ENCODE data around the gene SLBP. TPM values are rescaled to one million over a fixed set of nuclear protein-coding genes. Genes with fewer than 3 reads are reported as not detected.

SLBP gene
- total RNA-seq, 2 donors from 2014 or later = 30.1 to 56.9 TPM

DNA sequence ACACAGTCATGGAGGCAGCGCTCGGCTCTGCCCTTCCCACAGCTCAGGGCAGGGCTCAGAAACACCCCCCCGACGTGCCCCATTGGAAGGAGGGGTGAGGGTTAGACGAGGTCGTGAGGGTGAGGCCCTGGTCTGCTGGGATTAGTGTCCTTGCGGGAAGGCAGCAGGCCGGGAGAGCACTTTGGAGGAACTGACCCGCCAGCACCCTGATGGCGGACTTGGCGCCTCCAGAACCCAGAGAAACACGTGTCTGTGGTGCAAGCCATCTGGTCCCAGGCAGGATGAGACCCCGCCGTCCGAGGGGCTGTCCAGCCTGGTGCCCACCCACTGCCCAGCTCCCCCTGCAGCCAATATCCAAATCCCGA, 35.5 kb upstream of the SLBP start:
- no peak for DNase-seq
- peaks cover 10% of the 10 kb centered on the region for H3K4me1 ChIP-seq
- no peaks in the 10 kb centered on the region for H3K27me3 ChIP-seq
- no peak overlapping the region for H3K27ac ChIP-seq
- no peak overlapping the region for H3K4me3 ChIP-seq
- no peaks in the 10 kb centered on the region for H3K36me3 ChIP-seq
- no peaks in the 10 kb centered on the region for H3K9me3 ChIP-seq
- TF ChIP-seq CTCF (IDR thresholded peaks at IDR 0.05) = no peak
- intact Hi-C loops (cut with DNase I) = loop anchor here (2.0 to 5.0 kb wide), 2 partner anchors 63 to 150 kb away; no protein-coding TSS in a partner anchor
- no peak overlapping the region for H3K9ac ChIP-seq (ENCODE audit: low read depth in 2 of 2, low read length in 2 of 2)

DNA sequence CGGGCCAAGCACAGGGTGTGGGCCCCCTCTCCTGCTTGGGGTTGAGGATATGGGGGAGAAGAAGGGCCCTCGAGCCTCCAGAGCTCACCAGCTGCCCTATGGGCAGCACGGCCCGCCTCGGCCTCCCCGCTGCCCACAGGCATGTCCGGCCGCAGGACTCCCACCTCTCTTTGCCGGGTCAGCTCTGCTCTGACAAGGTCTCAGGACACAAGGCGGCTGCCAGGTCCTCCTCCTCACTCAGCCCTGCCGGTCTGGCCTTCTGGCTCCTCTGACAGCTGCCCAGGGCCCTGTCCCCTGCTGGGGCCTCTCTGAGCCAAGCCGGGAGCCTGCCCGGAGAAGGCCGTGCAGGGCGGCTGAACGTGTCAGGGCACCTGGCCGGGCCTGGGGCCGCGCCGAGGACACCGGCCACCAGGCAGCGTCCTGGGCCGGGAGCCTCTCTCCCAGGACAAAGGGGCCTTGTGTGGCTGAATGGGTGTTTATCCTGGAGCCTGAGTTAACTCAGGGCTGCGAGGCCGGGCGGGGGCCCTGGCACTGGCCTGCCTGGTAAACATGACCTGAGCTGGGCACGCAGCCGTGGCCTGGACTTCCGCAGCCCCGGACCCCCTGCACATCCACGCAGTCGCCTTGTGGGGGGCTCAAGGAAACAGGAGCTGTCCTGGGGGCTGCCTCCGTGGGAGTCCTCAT, 34.9 kb upstream of the SLBP start:
- no peak for TF ChIP-seq CTCF (IDR thresholded peaks at IDR 0.05)
- Histone ChIP-seq H3K9ac (ENCODE audit: low read depth in 2 of 2, low read length in 2 of 2) (no peak overlapping the region), H3K27ac (no peak overlapping the region), H3K9me3 (no peaks in the 10 kb centered on the region), H3K4me3 (no peak overlapping the region), H3K27me3 (no peaks in the 10 kb centered on the region), H3K4me1 (peaks cover 5% of the 10 kb centered on the region), H3K36me3 (no peaks in the 10 kb centered on the region)
- intact Hi-C loops (cut with DNase I) = loop anchor here (2.0 to 5.0 kb wide), 2 partner anchors 64 to 150 kb away; no protein-coding TSS in a partner anchor
- DNase-seq = no peak

GRCh38 chr4:1746265-1746691, 34.2 kb upstream of the SLBP start:
- no peak overlapping the region for H3K9ac ChIP-seq (ENCODE audit: low read depth in 2 of 2, low read length in 2 of 2)
- intact Hi-C loops (cut with DNase I) = loop anchor here (2.0 to 5.0 kb wide), 2 partner anchors 65 to 151 kb away; no protein-coding TSS in a partner anchor

GRCh38 chr4:1745697-1746096, 33.6 kb upstream of the SLBP start:
- intact Hi-C loops (cut with DNase I) = loop anchor here (2.0 to 5.0 kb wide), 2 partner anchors 65 to 152 kb away; no protein-coding TSS in a partner anchor
- H3K27ac ChIP-seq = no peak overlapping the region
- no peaks in the 10 kb centered on the region for H3K27me3 ChIP-seq
- no peaks in the 10 kb centered on the region for H3K36me3 ChIP-seq
- no peak overlapping the region for H3K4me3 ChIP-seq
- no peaks in the 10 kb centered on the region for H3K9me3 ChIP-seq
- no peak overlapping the region for H3K9ac ChIP-seq (ENCODE audit: low read depth in 2 of 2, low read length in 2 of 2)
- no peaks in the 10 kb centered on the region for H3K4me1 ChIP-seq
- TF ChIP-seq CTCF (IDR thresholded peaks at IDR 0.05) = no peak
- no peak for DNase-seq

More at GRCh38 chr4:1746265-1746691, 34.2 kb upstream of the SLBP start:
- H3K27me3 ChIP-seq = no peaks in the 10 kb centered on the region
- H3K4me1 ChIP-seq = no peaks in the 10 kb centered on the region
- DNase-seq = peak; percentile 75
- no peak overlapping the region for H3K27ac ChIP-seq
- H3K36me3 ChIP-seq = no peaks in the 10 kb centered on the region
- no peaks in the 10 kb centered on the region for H3K9me3 ChIP-seq
- peak; percentile 74 for TF ChIP-seq CTCF (IDR thresholded peaks at IDR 0.05)
- no peak overlapping the region for H3K4me3 ChIP-seq

GRCh38 chr4:1745165-1745564, 33.0 kb upstream of the SLBP start:
- Histone ChIP-seq H3K9me3 (no peaks in the 10 kb centered on the region), H3K27ac (no peak overlapping the region), H3K36me3 (no peaks in the 10 kb centered on the region), H3K9ac (ENCODE audit: low read depth in 2 of 2, low read length in 2 of 2) (no peak overlapping the region), H3K27me3 (no peaks in the 10 kb centered on the region), H3K4me3 (no peak overlapping the region), H3K4me1 (no peaks in the 10 kb centered on the region)
- intact Hi-C loops (cut with DNase I) = loop anchor here (5.0 kb wide), 1 partner anchor 152 kb away; no protein-coding TSS in a partner anchor
- DNase-seq = no peak
- no peak for TF ChIP-seq CTCF (IDR thresholded peaks at IDR 0.05)

All from colonic mucosa (tissue), 4 donors.